CD4-positive, alpha-beta T cell treated with Interleukin-6 at 100 ng/mL for 8 hours (primary cell): Measurements from ENCODE around the gene RALBP1.

ENCODE experiments used
- DNase-seq: peaks from one replicate; pipeline ENCODE4 v3.0.0-alpha.2; 2020; ENCODE audit warnings: mixed read lengths, low spot score

Gene RALBP1

GRCh38 chr18:9508446-9509025 lies 33.2 kb downstream of the RALBP1 start:
- no peak for DNase-seq

- no peak for DNase-seq
These were observed 38.7 kb downstream of the RALBP1 start for GRCh38 chr18:9513971-9514512.

GRCh38 chr18:9516437-9517064 lies 41.2 kb downstream of the RALBP1 start:
- DNase-seq: peak; percentile 38

- no peak for DNase-seq
These were observed 42.6 kb downstream of the RALBP1 start for GRCh38 chr18:9517869-9518268.

GRCh38 chr18:9519399-9519798 lies 44.1 kb downstream of the RALBP1 start:
- DNase-seq: no peak

- no peak for DNase-seq
These were observed 45.4 kb downstream of the RALBP1 start for GRCh38 chr18:9520666-9521065.

- DNase-seq: no peak
These were observed 46.5 kb downstream of the RALBP1 start for GRCh38 chr18:9521770-9522169.

- no peak for DNase-seq
These were observed 47.6 kb downstream of the RALBP1 start for GRCh38 chr18:9522952-9523351.

- no peak for DNase-seq
These were observed 51.1 kb downstream of the RALBP1 start for GRCh38 chr18:9526458-9526857.

GRCh38 chr18:9530226-9531009 lies 55.1 kb downstream of the RALBP1 start:
- DNase-seq: no peak

GRCh38 chr18:9531791-9532410 lies 56.6 kb downstream of the RALBP1 start:
- DNase-seq: no peak

GRCh38 chr18:9534844-9535243 lies 59.5 kb downstream of the RALBP1 start:
- no peak for DNase-seq

- no peak for DNase-seq
These were observed 60.2 kb downstream of the RALBP1 start for GRCh38 chr18:9535430-9535991.

GRCh38 chr18:9536354-9537152 lies 61.2 kb downstream of the RALBP1 start:
- no peak for DNase-seq

GRCh38 chr18:9537677-9538076 lies 62.4 kb downstream of the RALBP1 start:
- no peak for DNase-seq

GRCh38 chr18:9539283-9539682 lies 64.0 kb downstream of the RALBP1 start:
- DNase-seq: no peak

GRCh38 chr18:9539938-9540337 lies 64.6 kb downstream of the RALBP1 start:
- DNase-seq: no peak

- DNase-seq: no peak
These were observed 67.6 kb downstream of the RALBP1 start for GRCh38 chr18:9542924-9543323.

GRCh38 chr18:9545029-9545428 lies 69.7 kb downstream of the RALBP1 start:
- DNase-seq: no peak

GRCh38 chr18:9546468-9546867 lies 71.2 kb downstream of the RALBP1 start:
- DNase-seq: no peak

GRCh38 chr18:9547782-9548181 lies 72.5 kb downstream of the RALBP1 start:
- DNase-seq: no peak
